Prostate gland (tissue), 2 donors: ENCODE data around the gene ALK. TPM values are rescaled to one million over a fixed set of nuclear protein-coding genes. Genes with fewer than 3 reads are reported as not detected.

ENCODE experiments used
- DNase-seq: peaks from one replicate; pipeline ENCODE4 v3.0.0-alpha.2; 2019; ENCODE audit warnings: low spot score
- H3K27ac ChIP-seq, 2 donors: fragments of 200-600 bp; sonication (generic); 2 replicates each; pipeline ENCODE4 v1.5.1; 2017 to 2019
- H3K27me3 ChIP-seq: fragments of 200-600 bp; sonication (generic); replicated peaks from 2 replicates; pipeline ENCODE4 v1.5.1; 2019; ENCODE audit not compliant: insufficient read depth
- H3K36me3 ChIP-seq, 2 donors: fragments of 200-600 bp; sonication (generic); 1 replicate in 1 of 2; 2 replicates in 1 of 2; pipeline versions ENCODE4 v1.5.1 to v1.8.1; 2017 to 2019
- H3K4me1 ChIP-seq: fragments of 200-600 bp; sonication (generic); replicated peaks from 2 replicates; pipeline ENCODE4 v1.5.1; 2019
- H3K4me3 ChIP-seq, 2 donors: fragments of 200-600 bp; sonication (generic); 2 replicates each; pipeline ENCODE4 v1.5.1; 2017 to 2019
- H3K9me3 ChIP-seq: fragments of 200-600 bp; sonication (generic); 2 replicates; pipeline ENCODE4 v1.5.1; 2017
- CTCF ChIP-seq, 4 experiments: fragments of 200-600 bp in 2 of 4; fragments of 450-650 bp in 2 of 4; sonication (generic) in 2 of 4; IDR thresholded peaks; 1 replicate in 3 of 4; 2 replicates in 1 of 4; pipeline ENCODE4 v1.5.1; 2016 to 2019; ENCODE audit warnings: antibody characterized with exemption in 4 of 4, mild to moderate bottlenecking in 2 of 4, moderate library complexity in 2 of 4
- POLR2A ChIP-seq: fragments of 450-650 bp; IDR thresholded peaks from one replicate; pipeline ENCODE4 v1.6.1; 2016; ENCODE audit warnings: antibody characterized with exemption, mild to moderate bottlenecking
- POLR2AphosphoS5 ChIP-seq: sonication (generic); formaldehyde crosslinking; IDR thresholded peaks from one replicate; pipeline ENCODE4 v1.6.1; 2017; ENCODE audit warnings: antibody characterized with exemption
- WGBS: methylation state at CpG from one replicate; pipeline ENCODE4 v1.1.5; 2018; 5-methylcytosine and 5-hydroxymethylcytosine counted together
- intact Hi-C: fragments of 100-400 bp; cut with DNase I; formaldehyde crosslinking; loops from one replicate; pipeline ENCODE4 v1.14.2; 2022
- total RNA-seq, 2 donors: library from RNA; depleted of rRNA; stranded (reverse); fragments of >200 nt; gene quantifications; one replicate each; pipeline ENCODE4 v1.1.0, GENCODE V29; 2016

ALK gene
- total RNA-seq, 2 donors from 2014 or later: 0.14 to 1.2 TPM

DNA sequence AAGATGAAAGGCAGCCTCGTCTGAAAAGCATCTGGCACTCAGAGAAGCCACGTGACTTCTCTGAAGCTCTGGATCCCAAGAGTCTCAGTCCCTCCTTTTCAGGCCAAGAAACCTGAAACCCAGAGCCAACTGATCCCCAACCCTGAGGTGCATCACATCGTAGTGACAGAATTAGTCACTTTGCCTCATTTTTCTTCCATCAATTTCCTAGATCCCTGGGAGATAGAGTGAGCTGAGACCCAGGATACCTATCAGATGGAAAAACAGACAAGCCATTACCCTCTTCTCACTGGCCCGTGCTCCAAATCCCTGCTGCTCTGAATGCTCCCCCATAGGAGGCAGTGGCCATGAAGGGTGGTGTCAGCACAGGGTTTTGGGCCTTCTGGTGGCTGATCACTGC is 113.1 kb downstream of the ALK start:
- no peaks in the 10 kb centered on the region for H3K4me1 ChIP-seq
- H3K27me3 ChIP-seq: no peaks in the 10 kb centered on the region
- DNase-seq: no peak
- intact Hi-C loops: no loop called here
- H3K36me3 ChIP-seq: no peaks in the 10 kb centered on the region
- TF ChIP-seq POLR2A: no peak
- TF ChIP-seq POLR2AphosphoS5: no peak
- no peak for TF ChIP-seq CTCF (IDR thresholded peaks at IDR 0.05)
- H3K9me3 ChIP-seq: no peaks in the 10 kb centered on the region
- WGBS: 44% methylated on average over 4 of the region's 4 CpGs
- no peak overlapping the region for H3K4me3 ChIP-seq
- H3K27ac ChIP-seq: no peak overlapping the region

GRCh38 chr2:29807082-29807481 is 114.3 kb downstream of the ALK start:
- Histone ChIP-seq H3K9me3 (no peaks in the 10 kb centered on the region), H3K27me3 (no peaks in the 10 kb centered on the region), H3K27ac (no peak overlapping the region), H3K36me3 (no peaks in the 10 kb centered on the region), H3K4me3 (no peak overlapping the region), H3K4me1 (no peaks in the 10 kb centered on the region)
- DNase-seq: no peak
- no peak for TF ChIP-seq CTCF (IDR thresholded peaks at IDR 0.05)
- TF ChIP-seq POLR2A: no peak
- TF ChIP-seq POLR2AphosphoS5: no peak
- intact Hi-C loops: no loop called here
- WGBS: 80% methylated on average over 4 of the region's 4 CpGs

GRCh38 chr2:29806461-29806860 is 114.9 kb downstream of the ALK start:
- no peak for DNase-seq
- H3K4me1 ChIP-seq: no peaks in the 10 kb centered on the region
- H3K27me3 ChIP-seq: no peaks in the 10 kb centered on the region
- intact Hi-C loops: no loop called here
- TF ChIP-seq POLR2AphosphoS5 (no peak), POLR2A (no peak), CTCF (IDR thresholded peaks at IDR 0.05) (no peak)
- no peaks in the 10 kb centered on the region for H3K36me3 ChIP-seq
- no peaks in the 10 kb centered on the region for H3K9me3 ChIP-seq
- H3K4me3 ChIP-seq: no peak overlapping the region
- WGBS: 44% methylated on average over 5 of the region's 5 CpGs
- no peak overlapping the region for H3K27ac ChIP-seq

- Histone ChIP-seq H3K27ac (no peak overlapping the region), H3K36me3 (no peaks in the 10 kb centered on the region), H3K9me3 (no peaks in the 10 kb centered on the region), H3K4me3 (no peak overlapping the region), H3K27me3 (no peaks in the 10 kb centered on the region), H3K4me1 (no peaks in the 10 kb centered on the region)
- 94% methylated on average over 3 of the region's 3 CpGs for WGBS
- intact Hi-C loops: no loop called here
- DNase-seq: no peak
- TF ChIP-seq CTCF (IDR thresholded peaks at IDR 0.05): no peak
- no peak for TF ChIP-seq POLR2A
- no peak for TF ChIP-seq POLR2AphosphoS5
Measured at GRCh38 chr2:29804671-29805070, 116.7 kb downstream of the ALK start.

GRCh38 chr2:29803537-29803936 is 117.8 kb downstream of the ALK start:
- no peak for TF ChIP-seq CTCF (IDR thresholded peaks at IDR 0.05)
- TF ChIP-seq POLR2AphosphoS5: no peak
- TF ChIP-seq POLR2A: no peak
- no peak for DNase-seq
- H3K4me1 ChIP-seq: no peaks in the 10 kb centered on the region
- no peaks in the 10 kb centered on the region for H3K36me3 ChIP-seq
- H3K4me3 ChIP-seq: no peak overlapping the region
- no peaks in the 10 kb centered on the region for H3K27me3 ChIP-seq
- H3K9me3 ChIP-seq: no peaks in the 10 kb centered on the region
- H3K27ac ChIP-seq: no peak overlapping the region
- intact Hi-C loops: no loop called here
- 55% methylated on average over 4 of the region's 4 CpGs for WGBS
